Measurements from ENCODE around the gene PHACTR1.

The PHACTR1 gene

GRCh38 chr6:13032566-13032965 lies 316.0 kb downstream of the PHACTR1 start:
- DNase-seq (ENCODE audit: low spot score), result no peak

DNA sequence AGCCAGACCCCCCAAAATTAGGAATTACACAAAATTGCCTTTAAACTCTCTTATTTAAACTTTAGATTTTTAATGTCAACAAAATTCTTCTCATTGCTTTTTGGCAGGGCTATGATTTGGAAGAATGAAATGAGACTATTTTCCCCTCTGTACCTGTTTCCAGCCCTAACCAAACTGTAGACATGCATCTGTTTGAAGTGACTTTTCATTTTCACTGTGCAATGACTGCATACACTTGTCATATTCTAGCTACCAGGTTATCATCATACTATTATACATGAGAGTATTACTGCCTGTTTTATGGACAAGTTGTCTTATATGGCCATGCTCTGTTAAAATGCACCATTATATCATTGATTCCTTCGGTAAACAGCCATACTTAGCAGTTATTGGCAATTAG lies 316.6 kb downstream of the PHACTR1 start:
- no peak for DNase-seq (ENCODE audit: low spot score)

DNA sequence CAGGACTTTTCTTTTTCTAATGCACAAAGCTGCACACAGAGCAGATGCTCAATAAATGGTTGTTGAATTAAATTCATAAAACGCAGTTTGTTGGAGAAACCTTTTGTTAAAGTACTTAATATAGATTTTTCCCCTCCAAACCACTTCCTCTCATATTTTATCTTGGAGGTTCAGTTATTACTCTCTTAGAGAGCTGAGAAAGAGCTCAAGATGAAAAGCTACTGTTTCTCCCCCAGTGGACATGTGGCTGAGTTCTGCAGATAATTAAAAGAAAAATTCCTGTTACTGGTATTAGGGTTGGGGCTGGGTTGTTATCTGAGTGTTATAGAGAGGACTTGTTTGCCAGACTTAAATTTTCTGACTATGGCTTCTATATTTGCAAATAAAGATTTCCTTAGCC lies 317.7 kb downstream of the PHACTR1 start:
- no peak for DNase-seq (ENCODE audit: low spot score)

DNA sequence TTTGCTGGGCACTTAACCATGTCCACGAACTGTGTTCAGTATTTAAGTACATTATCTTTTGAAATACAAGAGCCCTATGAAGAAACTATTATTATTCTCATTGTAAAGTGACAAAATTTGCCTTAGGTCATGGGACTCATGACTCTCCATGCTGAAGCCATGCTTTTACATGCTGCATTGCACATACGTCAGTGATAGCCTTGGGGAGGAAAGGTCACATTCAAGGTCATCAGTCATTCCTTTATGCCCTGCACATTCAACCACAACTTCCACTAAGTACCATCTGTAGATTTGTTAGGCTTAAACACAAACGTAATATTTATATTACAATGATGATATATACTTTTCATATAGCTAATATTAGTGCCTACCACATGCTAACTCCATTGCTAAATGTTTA lies 319.0 kb downstream of the PHACTR1 start:
- no peak for DNase-seq (ENCODE audit: low spot score)

DNA sequence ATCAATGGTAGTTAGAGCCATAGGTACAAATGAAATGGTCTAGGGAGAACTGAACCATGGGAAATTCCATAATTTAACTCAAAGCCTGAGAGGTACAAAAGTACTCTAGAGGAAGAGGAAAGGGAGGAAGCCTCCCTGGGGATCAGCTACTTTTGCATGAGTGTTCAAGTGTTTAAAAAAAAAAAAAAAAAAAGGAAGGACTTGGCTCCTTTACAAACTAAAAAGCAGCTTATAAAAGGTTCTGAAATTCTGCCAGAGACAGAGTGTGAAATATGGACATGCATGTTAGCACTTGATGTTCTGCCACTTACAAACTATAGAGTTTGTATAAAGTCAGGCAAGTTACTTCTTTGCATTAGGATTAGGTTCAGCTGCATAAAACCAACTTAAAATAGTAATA lies 321.7 kb downstream of the PHACTR1 start:
- DNase-seq (ENCODE audit: low spot score), result no peak

GRCh38 chr6:13038741-13039190 lies 322.2 kb downstream of the PHACTR1 start:
- DNase-seq (ENCODE audit: low spot score), result no peak

DNA sequence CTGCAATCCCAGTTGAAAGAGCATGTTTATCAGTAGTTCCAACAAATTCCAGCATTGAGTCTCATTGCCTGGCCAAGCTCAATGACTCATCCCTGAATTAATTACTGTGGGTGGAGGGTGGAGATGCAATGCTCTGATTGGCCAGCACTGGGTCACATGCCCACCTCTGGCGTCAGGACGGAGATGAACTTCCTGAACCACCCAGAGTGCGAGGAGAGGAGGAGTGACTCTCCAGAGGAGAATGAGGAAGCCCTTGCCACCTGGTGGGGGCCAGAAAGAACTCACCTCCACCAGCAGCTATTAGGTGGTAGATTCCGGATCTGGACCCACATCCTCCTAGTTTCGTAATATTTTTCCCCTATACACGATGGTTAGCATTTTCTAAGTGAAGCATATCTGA lies 327.8 kb downstream of the PHACTR1 start:
- no peak for DNase-seq (ENCODE audit: low spot score)

- DNase-seq (ENCODE audit: low spot score), result no peak
Measured at GRCh38 chr6:13044896-13045295, 328.3 kb downstream of the PHACTR1 start.

GRCh38 chr6:13045676-13046075 lies 329.1 kb downstream of the PHACTR1 start:
- DNase-seq (ENCODE audit: low spot score), result no peak

DNA sequence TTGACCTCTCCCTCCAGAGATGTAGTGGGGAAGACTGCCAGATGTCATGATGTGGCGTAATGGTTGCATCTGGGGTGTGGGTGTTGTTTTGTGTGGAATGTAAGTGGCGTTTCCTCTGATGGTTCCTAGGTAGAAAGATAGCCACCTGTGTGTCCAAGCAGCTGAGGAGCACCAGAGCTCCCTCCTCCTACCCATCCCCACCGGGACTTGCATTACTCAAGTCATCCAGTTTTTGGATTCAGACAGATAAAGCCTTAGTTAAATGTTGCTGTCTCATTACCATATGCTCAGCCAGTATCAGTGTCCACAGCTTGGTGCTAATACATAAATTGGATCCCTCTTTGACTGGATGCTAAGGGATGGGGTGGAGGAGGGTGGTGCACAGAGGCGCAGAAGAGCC lies 329.5 kb downstream of the PHACTR1 start:
- no peak for DNase-seq (ENCODE audit: low spot score)

- no peak for DNase-seq (ENCODE audit: low spot score)
Measured at GRCh38 chr6:13048113-13048512, 331.5 kb downstream of the PHACTR1 start.

- DNase-seq (ENCODE audit: low spot score), result no peak
Measured at GRCh38 chr6:13049666-13050254, 333.2 kb downstream of the PHACTR1 start.

- no peak for DNase-seq (ENCODE audit: low spot score)
Measured at GRCh38 chr6:13053006-13053461, 336.5 kb downstream of the PHACTR1 start.

DNA sequence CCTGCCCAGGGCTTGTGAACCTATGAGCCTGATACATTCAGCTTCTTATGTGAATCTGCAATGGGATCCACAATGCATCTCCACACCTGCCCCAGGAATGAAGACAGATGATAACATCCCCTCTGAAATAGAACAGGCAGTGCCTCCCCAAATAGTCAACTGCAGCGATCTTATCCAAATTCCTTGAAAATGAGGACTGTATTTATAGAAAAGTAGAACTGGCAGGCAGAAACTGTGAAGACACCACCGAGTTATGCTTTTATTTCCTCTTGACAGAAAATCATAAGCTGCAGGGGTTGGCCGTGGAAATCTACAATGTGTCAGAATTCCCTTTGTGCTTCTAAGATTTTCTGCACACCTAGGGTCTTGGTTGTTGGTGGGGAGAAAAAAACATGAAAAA lies 341.5 kb downstream of the PHACTR1 start:
- DNase-seq (ENCODE audit: low spot score), result no peak

GRCh38 chr6:13059026-13059425 lies 342.5 kb downstream of the PHACTR1 start:
- DNase-seq (ENCODE audit: low spot score), result no peak

DNA sequence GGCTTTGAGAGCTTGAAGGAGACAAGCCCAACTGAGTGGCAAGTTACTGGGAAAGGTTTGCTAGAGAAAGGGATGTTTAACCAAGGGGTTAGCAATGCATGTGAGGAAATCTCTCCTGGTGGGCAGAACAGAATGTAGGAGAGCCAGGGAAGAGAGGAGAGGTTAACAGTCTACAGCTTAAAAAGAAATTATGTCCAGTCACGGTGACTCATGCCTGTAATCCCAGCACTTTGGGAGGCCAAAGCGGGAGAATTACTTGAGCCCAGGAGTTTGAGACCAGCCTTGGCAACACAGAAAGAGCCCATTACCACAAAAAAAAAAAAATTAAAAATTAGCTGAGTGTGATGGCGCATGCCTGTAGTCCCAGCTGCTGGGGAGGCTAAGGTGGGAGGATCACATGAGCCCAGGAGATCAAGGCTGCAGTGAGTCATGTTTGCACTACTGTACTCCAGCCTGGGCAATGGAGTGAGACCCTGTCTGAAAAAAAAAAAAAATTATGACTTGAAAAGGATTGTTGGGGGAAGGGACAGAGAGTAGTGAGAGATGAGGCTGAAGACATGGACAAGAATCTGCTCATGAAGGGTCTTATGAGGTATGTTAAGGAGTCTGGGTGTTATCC lies 346.8 kb downstream of the PHACTR1 start:
- no peak for DNase-seq (ENCODE audit: low spot score)

DNA sequence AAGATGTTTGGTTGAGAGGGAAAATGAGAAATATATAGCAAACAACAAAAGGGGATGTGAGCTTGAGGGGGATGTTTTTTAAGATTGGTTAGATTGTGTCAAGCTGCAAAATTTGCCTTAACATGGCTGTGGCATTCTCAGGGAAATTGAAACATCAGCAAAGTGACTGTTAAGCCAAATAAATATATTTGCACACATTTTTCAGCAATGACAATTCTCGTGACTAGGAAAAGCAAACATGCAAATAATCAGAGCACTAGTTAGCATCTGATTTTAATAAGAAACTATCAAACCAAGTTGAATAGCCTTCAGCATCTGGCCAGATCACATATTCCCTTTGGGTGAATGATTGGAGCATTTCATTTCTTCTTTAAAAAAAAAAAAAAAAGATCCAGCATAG lies 349.0 kb downstream of the PHACTR1 start:
- no peak for DNase-seq (ENCODE audit: low spot score)

- no peak for DNase-seq (ENCODE audit: low spot score)
Measured at GRCh38 chr6:13066050-13066449, 349.5 kb downstream of the PHACTR1 start.

GRCh38 chr6:13066820-13067219 lies 350.3 kb downstream of the PHACTR1 start:
- no peak for DNase-seq (ENCODE audit: low spot score)

- no peak for DNase-seq (ENCODE audit: low spot score)
Measured at GRCh38 chr6:13068586-13069210, 352.1 kb downstream of the PHACTR1 start.

- no peak for DNase-seq (ENCODE audit: low spot score)
Measured at GRCh38 chr6:13071550-13072345, 355.2 kb downstream of the PHACTR1 start.

GRCh38 chr6:13072686-13073347 lies 356.2 kb downstream of the PHACTR1 start:
- no peak for DNase-seq (ENCODE audit: low spot score)
